Stimulated activated CD8-positive, alpha-beta memory T cell treated with anti-CD3 and anti-CD28 coated beads, Interleukin-12 subunit alpha, Interleukin-12 subunit beta, amount 100 ng/mL, for 4 hours (primary cell): ENCODE measurements around the gene EEF1A2.
"Not testable (repeated sequence)": the region's sequence is repeated elsewhere in the genome, so short reads cannot be mapped to it uniquely, and the experiment has no call there.

ENCODE experiments used
- DNase-seq: peaks from one replicate; pipeline ENCODE4 v3.0.0-alpha.2; 2020; ENCODE audit warnings: low read depth

Gene EEF1A2

GRCh38 chr20:63520504-63520933, 21.6 kb upstream of the EEF1A2 start, which contains the start of gene PPDPF:
Gene PPDPF (plus strand): TSS chr20:63520765. CDS start chr20:63521309, 544 bp downstream.
- DNase-seq: peak; percentile 79

GRCh38 chr20:63519668-63520503, 21.0 kb upstream of the EEF1A2 start:
- DNase-seq: peak; percentile 54

GRCh38 chr20:63518946-63519667, 20.2 kb upstream of the EEF1A2 start:
- no peak for DNase-seq

GRCh38 chr20:63518351-63518861, 19.5 kb upstream of the EEF1A2 start:
- no peak for DNase-seq

- DNase-seq: no peak
Observed at GRCh38 chr20:63517376-63518309, 18.8 kb upstream of the EEF1A2 start.

GRCh38 chr20:63514520-63514919, 15.6 kb upstream of the EEF1A2 start:
- DNase-seq: not testable (repeated sequence)

- DNase-seq: no peak
Observed at GRCh38 chr20:63513207-63513606, 14.3 kb upstream of the EEF1A2 start.

GRCh38 chr20:63509088-63509564, 10.2 kb upstream of the EEF1A2 start:
- DNase-seq: no peak

GRCh38 chr20:63508072-63508768, 9.3 kb upstream of the EEF1A2 start:
- DNase-seq: no peak

- no peak for DNase-seq
Observed at GRCh38 chr20:63507083-63507743, 8.3 kb upstream of the EEF1A2 start.

GRCh38 chr20:63505723-63506122, 6.8 kb upstream of the EEF1A2 start:
- no peak for DNase-seq

- DNase-seq: no peak
Observed at GRCh38 chr20:63505281-63505680, 6.4 kb upstream of the EEF1A2 start.

GRCh38 chr20:63504642-63505041, 5.8 kb upstream of the EEF1A2 start:
- DNase-seq: no peak

GRCh38 chr20:63503524-63503923, 4.6 kb upstream of the EEF1A2 start:
- no peak for DNase-seq

- no peak for DNase-seq
Observed at GRCh38 chr20:63502671-63503172, 3.8 kb upstream of the EEF1A2 start.

- no peak for DNase-seq
Observed at GRCh38 chr20:63501818-63502670, 3.2 kb upstream of the EEF1A2 start.

- DNase-seq: no peak
Observed at GRCh38 chr20:63500902-63501817, 2.3 kb upstream of the EEF1A2 start.
